ENCODE results near the gene SHISA9.

DNA sequence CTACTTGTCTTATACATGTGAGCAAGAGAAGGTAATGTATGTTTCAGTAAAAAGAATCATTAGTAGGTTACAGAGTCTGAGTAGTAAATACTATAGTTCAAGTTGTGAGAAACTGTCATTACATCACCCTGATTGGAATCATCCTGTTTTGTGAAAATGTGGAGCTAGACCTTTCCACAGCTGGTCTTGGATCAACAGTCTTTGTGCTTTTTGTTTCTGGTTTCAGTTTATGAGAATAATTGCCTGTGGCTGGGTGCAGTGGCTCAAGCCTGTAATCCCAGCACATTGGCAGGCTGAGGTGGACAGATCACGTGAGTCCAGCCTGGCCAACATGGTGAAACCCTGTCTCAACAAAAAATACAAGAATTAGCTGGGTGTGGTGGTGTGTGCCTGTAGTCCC, 19.7 kb upstream of the SHISA9 start:
- no peak for TF ChIP-seq POLR2A (IDR thresholded peaks at IDR 0.05)
- TF ChIP-seq, protein P1, sequence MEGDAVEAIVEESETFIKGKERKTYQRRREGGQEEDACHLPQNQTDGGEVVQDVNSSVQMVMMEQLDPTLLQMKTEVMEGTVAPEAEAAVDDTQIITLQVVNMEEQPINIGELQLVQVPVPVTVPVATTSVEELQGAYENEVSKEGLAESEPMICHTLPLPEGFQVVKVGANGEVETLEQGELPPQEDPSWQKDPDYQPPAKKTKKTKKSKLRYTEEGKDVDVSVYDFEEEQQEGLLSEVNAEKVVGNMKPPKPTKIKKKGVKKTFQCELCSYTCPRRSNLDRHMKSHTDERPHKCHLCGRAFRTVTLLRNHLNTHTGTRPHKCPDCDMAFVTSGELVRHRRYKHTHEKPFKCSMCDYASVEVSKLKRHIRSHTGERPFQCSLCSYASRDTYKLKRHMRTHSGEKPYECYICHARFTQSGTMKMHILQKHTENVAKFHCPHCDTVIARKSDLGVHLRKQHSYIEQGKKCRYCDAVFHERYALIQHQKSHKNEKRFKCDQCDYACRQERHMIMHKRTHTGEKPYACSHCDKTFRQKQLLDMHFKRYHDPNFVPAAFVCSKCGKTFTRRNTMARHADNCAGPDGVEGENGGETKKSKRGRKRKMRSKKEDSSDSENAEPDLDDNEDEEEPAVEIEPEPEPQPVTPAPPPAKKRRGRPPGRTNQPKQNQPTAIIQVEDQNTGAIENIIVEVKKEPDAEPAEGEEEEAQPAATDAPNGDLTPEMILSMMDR (IDR thresholded peaks at IDR 0.05), result no peak
